Stimulated activated CD8-positive, alpha-beta memory T cell treated with anti-CD3 and anti-CD28 coated beads, Interleukin-15, amount 100 ng/mL, for 48 hours (primary cell): ENCODE measurements around the gene UPF1.
"Not testable (repeated sequence)": the region's sequence is repeated elsewhere in the genome, so short reads cannot be mapped to it uniquely, and the experiment has no call there.

Experiments
- DNase-seq, 2 donors: peaks; one replicate each; pipeline ENCODE4 v3.0.0-alpha.2; 2020; ENCODE audit warnings: low read depth in 2 of 2

UPF1 gene

DNA sequence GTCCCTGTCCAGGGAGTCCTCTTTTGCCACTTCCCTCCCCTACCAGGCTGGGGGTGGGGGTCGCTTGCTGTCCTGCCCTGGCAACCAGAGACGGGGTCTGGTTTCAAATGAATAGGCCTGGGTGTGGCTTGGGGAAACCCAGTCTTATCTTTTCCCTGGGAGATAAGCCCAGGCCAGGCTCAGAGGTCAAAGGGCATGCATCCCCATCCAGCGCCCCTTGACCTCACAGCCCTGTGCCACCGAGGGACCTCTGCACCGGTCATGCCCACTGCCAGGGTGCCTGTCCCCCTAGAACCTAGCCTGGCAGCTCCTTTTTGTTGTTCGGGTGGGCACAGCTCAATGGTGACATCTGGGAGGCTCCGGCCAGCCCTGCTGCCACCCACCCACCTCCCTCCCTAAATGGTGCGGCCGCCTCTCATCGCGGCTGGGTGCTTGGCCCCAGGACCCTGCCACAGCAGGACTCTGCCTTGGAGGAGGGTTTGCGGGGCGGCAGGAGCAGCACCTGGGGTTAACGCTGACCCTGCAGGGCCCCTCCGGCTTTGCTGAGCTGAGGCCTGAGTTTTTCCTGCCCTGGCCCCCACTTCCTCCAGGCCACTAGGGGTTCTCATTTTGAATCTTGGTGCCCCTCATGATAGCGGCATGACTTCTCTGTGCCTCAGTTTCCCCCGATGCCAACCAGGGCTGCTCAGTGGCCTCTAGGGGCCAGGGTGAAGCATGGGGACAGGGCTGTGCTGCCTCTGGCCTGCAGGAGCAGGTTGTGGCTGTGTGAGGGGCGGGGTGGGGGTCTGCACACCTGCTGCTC is 67.0 kb downstream of the UPF1 start:
- no peak for DNase-seq

DNA sequence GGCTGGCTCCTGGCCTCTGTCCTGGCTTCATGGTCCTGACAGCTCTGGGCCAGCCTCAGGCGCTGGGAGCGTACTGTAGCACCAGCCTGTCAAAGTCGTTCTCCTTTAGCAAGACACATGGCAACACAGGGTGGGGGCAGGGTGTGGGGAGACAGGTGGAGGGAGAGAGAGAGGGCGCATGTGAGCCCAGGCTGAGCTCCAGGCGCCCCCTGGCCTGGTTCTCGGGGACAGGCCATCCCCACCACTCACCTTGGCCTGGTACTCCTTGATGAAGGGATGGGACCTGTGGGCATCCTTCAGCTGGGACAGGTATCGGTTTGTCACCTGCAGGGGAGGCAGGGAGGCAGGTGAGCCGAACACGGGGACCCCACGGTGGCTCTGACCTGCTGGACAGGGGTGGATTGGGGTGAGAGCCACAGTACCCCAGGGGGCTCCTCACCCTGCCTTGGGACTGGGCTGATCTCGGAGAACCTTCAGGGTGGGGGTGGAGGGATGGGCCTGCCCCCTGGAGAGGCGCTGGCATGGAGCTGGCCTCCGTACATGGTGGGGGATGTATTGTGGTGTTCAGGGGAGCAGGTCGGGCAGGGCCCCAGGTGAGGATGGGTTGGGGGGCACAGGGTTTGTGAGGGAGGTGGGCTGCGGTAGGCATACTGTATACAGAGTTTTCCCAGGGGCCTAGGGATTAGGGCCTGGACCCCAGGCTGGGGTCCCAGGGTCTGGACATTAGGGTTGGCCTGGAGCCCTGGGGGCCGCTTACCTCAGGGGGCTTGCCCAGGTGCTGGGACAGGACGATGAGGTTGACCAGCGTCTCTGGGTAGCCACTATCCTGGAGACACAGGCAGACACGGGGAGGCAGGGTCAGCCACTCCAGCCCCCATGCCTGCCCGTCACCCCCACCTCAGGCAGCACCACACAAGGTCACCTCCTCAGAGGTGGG is 68.1 kb downstream of the UPF1 start:
- no peak for DNase-seq

GRCh38 chr19:18900700-18901481 is 69.1 kb downstream of the UPF1 start:
- DNase-seq: no peak

DNA sequence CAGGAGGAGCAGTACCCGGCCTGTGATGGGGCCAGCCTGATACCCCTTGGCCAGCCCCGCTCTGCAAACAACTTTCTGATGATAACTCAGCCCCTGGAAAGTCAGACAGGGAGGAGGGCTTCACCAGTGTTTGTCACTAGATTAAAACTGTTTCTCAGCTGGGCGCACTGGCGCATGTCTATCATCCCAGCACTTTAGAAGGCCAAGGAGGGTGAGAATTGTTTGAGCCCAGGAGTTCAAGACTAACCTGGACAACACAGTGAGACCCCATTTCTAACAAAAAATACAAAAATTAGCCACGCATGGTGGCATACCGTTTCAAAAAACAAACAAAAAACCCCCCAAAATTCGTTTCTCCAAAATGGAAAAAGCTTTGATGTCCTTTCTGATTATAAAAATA is 69.7 kb downstream of the UPF1 start:
- DNase-seq: no peak

DNA sequence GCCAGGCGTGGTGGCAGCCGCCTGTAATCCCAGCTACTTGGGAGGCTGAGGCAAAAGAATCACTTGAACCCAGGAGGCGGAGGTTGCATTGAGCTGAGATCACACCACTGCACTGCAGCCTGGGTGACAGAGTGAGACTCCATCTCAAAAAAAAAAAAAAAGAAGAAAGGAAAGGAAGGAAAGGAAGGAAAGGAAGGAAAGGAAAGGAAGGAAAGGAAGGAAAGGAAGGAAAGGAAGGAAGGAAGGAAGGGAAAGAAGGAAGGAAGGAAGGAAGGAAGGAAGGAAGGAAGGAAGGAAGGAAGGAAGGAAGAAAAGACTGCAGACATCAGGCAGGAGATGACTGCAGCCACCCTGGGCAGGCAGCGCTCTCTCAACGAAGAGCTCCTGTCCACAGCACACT is 70.8 kb downstream of the UPF1 start:
- not testable (repeated sequence) for DNase-seq

GRCh38 chr19:18903156-18904037 is 71.6 kb downstream of the UPF1 start:
- DNase-seq: no peak

DNA sequence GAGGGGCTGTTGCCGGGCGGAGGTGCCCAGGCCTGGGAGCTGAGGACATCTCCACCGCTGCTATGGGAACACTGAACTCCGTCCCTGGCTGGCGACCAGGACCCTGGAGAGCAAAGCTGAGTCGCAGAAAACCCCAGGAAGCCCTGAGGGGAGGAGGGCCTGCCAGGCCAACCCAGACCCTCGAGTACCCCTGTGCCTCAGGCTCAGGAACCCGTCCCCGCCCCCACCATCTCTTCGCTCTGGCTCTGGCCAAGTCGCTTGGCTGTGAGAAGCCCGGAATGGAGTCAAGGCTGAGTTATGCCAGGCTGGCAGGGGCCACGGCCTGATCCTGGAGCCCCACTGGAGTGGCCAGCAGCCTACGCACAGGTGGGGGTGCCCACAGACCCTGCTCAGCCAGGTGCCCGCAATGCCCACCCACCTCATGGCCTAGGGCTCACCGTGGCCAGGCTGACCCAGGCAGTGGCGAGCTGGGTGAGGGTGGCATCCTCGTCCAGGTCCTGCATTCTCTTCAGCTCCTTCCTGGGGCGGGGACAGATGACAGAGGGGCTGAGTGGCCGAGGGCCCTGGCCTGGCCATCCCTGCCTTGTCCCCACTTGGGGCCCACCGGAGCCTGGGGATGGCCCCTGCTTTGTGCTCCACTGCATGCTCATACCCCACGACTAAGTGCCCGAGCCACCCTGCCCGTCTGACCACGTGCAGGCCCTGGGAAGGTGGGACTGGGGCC is 72.7 kb downstream of the UPF1 start:
- no peak for DNase-seq

DNA sequence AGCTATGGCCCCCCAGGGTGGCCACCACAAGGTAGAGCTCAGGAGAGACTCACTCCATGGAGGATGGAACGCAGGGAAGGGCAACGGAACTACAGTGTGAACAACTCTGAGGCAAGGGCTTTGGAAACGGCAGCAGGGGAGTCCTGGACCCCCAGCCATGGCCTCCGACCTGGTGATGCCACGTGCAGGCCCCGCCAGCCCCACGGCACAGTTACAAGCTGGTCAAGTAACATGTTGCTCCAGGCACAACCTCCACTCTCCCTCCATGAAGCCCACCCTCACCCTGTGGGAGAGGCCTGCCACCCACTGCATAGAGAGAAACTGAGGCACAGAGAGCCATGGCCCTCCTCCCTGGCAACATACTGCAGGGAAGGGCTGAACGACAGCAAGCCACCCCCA is 73.3 kb downstream of the UPF1 start:
- no peak for DNase-seq

GRCh38 chr19:18905513-18906236 is 73.9 kb downstream of the UPF1 start:
- no peak for DNase-seq

- DNase-seq: no peak
Measured at GRCh38 chr19:18906605-18907519, 75.1 kb downstream of the UPF1 start.

- DNase-seq: no peak
Measured at GRCh38 chr19:18908917-18909619, 77.3 kb downstream of the UPF1 start.

- no peak for DNase-seq
Measured at GRCh38 chr19:18910010-18910409, 78.3 kb downstream of the UPF1 start.

- no peak for DNase-seq
Measured at GRCh38 chr19:18910801-18911436, 79.2 kb downstream of the UPF1 start.

GRCh38 chr19:18912933-18913332 is 81.2 kb downstream of the UPF1 start:
- no peak for DNase-seq

DNA sequence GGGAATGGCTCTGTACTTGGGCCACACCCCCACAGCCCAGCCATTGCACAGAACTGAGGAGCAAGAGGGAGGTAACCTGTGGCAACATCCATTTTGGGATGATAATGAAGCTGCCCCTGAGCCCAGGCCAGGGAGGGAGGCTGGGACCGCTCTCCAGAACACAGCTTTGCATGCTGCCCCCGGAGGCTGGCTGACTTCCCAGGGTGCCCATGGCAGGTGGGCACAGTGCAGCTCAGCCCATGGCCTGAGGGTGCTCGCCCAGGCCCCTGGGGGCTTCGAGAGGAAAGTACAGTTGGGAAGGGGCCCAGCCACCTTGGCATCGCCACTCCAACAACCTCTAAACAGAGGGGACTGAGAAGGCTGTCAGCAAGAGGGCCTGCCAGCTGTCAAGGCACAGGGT is 81.7 kb downstream of the UPF1 start:
- DNase-seq: no peak

DNA sequence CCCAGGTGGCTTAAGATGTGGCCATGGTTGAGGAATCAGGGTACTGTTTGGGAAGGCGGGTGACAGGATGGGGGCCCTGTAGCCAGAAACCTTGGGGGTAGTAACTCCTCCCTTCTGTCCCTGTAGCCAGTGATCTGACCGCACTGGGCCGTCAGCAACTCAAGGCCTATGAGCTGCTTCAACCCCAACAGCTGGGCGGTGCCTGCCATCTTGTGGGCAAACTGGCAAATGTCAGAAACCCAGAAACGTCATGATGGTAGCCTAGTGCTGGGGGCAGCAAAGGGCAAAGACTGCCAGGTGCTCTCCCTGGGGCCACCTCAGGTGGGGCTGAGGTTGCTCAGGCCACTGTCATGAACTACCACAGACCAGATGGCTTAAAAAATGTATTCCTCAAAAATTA is 83.9 kb downstream of the UPF1 start:
- DNase-seq: peak; percentile 17 to 20

DNA sequence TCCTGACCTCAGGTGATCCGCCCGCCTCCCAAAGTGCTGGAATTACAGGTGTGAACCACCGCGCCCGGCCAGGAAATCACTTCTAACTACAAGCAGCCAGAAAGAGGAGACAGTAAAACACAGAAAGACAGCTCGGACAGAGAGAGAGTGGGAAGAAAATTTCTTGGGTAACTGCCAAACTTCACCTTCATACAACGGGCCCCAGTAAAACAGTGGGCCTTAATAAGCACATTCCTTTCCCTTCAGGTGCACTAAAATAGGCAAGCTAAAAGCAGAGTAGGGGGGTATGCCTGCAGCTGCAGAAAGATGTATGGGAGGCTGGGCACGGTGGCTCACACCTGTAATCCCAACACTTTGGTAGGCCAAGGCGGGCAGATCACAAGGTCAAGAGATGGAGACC is 85.8 kb downstream of the UPF1 start:
- not testable (repeated sequence) for DNase-seq
